Vagina (tissue), 2 donors: ENCODE measurements around the gene SLC6A3.

Experiments used
- POLR2A ChIP-seq, 2 donors: fragments of 450-650 bp; IDR thresholded peaks; one replicate each; pipeline ENCODE4 v1.6.1; 2017; ENCODE audit warnings: antibody characterized with exemption in 2 of 2, mild to moderate bottlenecking in 2 of 2, moderate library complexity in 2 of 2
- TF ChIP-seq, protein P1 (sequence below), 3 experiments: fragments of 450-650 bp in 2 of 3; fragments of 200-600 bp in 1 of 3; sonication (generic) in 1 of 3; IDR thresholded peaks; one replicate each; pipeline ENCODE4 v1.5.1; 2017 to 2019; ENCODE audit warnings: antibody characterized with exemption in 3 of 3, mild to moderate bottlenecking in 2 of 3, moderate library complexity in 2 of 3

GRCh38 chr5:1358726-1359025 is 86.6 kb downstream of the SLC6A3 start:
- TF ChIP-seq, protein P1, sequence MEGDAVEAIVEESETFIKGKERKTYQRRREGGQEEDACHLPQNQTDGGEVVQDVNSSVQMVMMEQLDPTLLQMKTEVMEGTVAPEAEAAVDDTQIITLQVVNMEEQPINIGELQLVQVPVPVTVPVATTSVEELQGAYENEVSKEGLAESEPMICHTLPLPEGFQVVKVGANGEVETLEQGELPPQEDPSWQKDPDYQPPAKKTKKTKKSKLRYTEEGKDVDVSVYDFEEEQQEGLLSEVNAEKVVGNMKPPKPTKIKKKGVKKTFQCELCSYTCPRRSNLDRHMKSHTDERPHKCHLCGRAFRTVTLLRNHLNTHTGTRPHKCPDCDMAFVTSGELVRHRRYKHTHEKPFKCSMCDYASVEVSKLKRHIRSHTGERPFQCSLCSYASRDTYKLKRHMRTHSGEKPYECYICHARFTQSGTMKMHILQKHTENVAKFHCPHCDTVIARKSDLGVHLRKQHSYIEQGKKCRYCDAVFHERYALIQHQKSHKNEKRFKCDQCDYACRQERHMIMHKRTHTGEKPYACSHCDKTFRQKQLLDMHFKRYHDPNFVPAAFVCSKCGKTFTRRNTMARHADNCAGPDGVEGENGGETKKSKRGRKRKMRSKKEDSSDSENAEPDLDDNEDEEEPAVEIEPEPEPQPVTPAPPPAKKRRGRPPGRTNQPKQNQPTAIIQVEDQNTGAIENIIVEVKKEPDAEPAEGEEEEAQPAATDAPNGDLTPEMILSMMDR (IDR thresholded peaks at IDR 0.05), result no peak
- TF ChIP-seq POLR2A (IDR thresholded peaks at IDR 0.05), result no peak
